HG02623 (cell line): ENCODE measurements around the gene MYL12B.
A peak's percentile ranks its signal among the peaks of the same experiment; 100 is the strongest.
"Not testable (repeated sequence)": the region's sequence is repeated elsewhere in the genome, so short reads cannot be mapped to it uniquely, and the experiment has no call there.

Source experiments
- ATAC-seq: cut with Tn5 transposase; IDR thresholded peaks from one replicate; pipeline ENCODE4 v1.9.1; 2021; ENCODE audit warnings: moderate library complexity; ENCODE audit not compliant: unreplicated experiment

MYL12B gene

DNA sequence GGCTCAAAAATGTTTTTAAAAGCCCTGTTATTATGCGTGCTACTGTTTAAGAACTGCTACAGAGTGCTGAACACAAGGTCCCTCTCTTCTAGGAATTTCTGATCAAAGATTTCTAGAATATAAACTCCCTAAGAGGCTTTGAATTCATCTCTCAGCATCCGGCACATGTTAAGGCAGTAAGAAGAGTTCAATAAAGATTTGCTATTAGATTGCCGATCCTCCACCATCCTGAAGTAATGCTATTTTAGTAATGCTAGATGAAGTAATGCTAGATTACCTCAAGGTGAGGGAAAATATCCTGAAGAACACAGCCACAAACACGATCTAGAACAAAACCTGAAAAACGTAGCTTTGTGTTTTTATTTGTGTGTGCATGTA, 949 bp upstream of the MYL12B start:
- no peak for ATAC-seq

GRCh38 chr18:3262234-3263131, 550 bp downstream of the MYL12B start:
- ATAC-seq: peak; percentile 27

DNA sequence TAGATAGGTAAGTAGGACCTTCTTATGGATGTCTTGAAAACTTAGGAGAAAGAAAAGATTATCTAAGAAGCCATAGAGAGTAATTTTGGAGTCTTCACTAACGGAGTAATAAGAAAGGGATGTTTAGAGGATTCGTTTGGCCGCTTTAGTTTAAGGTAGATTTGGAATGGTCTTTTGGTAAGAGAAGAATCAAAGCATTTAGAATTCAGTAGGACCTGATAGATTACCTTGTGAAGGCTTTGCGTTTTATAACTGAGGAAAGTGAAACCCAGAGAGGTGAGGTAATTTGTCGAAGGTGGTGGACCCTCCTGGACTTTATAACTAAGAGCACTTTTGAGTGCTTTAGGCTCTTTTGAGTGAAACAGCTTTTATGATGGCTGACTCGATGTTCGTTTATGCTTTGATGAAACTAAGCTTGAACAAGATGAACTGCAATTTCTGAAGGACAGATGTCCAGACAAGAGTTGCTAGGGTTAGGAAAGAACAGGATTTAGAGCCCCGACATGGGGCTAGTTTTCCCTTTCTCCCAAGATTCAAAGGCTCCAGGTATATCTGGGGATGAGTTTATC, 1.3 kb downstream of the MYL12B start:
- ATAC-seq: no peak

- ATAC-seq: no peak
Observed at GRCh38 chr18:3264362-3264761, 2.4 kb downstream of the MYL12B start.

- no peak for ATAC-seq
Observed at GRCh38 chr18:3265564-3266033, 3.7 kb downstream of the MYL12B start.

- no peak for ATAC-seq
Observed at GRCh38 chr18:3266062-3266608, 4.2 kb downstream of the MYL12B start.

- no peak for ATAC-seq
Observed at GRCh38 chr18:3268306-3268705, 6.4 kb downstream of the MYL12B start.

DNA sequence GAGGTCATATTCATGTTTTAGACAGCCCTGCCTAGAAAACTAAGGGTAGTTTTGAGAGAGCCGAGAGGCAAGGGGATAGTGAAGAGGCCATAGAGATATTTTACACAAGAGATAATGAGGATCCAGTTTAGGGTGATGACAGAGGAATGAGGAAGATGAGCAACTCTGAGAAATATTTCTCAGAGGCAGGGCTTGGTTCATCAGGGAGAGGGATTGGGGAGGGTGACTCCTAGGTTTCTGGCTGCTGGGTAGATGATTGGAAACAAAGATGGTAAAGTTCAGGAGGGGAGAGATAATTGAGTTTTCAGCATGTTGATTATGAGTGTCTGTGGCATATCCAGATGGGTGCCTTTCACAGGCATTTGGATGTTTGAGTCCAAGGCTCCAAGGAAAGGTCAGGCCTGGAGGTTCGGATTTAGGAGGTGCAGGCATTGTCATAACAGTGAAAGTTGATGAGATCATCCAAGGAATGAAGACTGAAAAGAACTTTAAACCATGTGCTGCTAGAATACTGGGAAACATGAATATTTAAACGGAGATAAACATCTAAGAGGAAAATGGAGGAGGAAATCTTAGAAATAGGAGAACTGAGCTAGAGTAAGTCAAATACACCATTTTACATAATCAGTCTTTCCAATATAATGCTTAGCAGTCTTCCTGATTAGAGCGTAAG, 7.4 kb downstream of the MYL12B start:
- ATAC-seq: no peak

- ATAC-seq: no peak
Observed at GRCh38 chr18:3269914-3270299, 8.0 kb downstream of the MYL12B start.

- ATAC-seq: no peak
Observed at GRCh38 chr18:3273042-3273441, 11.1 kb downstream of the MYL12B start.

- ATAC-seq: not testable (repeated sequence)
Observed at GRCh38 chr18:3277643-3278213, 15.8 kb downstream of the MYL12B start.

DNA sequence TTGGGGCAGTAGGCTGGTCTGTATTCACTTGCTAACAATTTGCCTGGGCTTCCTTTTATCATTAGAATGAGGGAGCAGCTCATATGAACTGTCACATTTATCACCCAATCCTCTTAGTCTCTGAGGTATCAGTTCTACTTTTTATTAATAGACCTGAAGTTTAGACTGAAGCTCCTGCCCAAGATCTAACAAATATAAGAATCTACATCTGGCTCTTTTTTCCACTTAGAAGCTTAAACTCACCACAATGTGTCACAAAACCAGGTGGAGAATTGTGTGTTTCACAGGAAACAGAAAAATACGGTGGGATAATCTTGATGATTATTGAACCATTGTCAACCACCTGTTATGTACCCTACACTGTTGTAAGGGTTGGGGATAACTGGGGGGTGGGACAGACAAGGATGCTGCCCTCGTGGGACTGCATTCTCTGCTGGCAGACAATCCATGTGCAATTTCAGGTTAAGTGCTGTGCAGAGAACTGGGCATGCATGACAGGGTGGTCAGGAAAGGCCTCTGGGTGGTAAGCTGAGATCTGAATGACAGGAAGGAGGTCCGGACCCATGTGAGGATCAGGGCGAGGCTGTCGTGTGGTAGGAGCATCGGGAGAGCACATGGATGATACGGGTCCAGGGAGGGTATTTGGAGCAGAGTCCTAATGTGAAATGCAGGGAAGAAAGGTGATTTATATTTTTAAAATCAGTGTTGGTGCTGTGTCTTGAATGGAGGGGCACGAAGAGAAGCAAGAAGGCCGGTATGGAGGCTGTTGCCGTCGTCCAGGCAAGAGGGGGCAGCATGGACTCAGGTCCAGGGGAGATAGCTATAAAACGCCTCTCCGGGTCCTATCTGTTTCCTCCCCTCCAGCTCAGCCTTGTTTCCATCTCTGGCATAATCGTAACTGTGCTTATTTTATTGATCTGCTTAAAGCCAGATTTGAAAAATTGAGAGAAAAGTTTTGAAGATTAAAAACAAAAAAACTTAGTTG, 17.6 kb downstream of the MYL12B start:
- ATAC-seq: peak; percentile 82

- ATAC-seq: no peak
Observed at GRCh38 chr18:3281456-3282400, 19.8 kb downstream of the MYL12B start.

- ATAC-seq: no peak
Observed at GRCh38 chr18:3283253-3283863, 21.4 kb downstream of the MYL12B start.

- ATAC-seq: no peak
Observed at GRCh38 chr18:3283908-3284307, 22.0 kb downstream of the MYL12B start.

DNA sequence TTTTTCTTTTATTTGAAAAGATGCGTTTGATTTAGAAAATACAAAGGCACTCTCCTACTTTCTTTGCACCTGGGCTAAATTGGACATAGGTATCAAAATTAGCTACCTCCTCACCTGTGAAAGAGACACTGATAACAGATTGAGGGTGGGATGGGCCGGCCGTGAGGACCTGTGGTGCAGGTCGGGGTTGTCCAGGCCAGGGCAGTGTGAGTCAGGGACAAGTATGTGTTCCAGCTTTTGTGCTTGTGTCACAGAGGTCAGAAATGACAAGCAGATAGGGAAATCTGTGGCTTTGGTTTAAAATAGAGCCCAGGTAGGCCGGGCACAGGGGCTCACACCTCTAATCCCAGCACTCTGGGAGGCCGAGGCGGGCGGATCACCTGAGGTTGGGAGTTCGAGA, 22.6 kb downstream of the MYL12B start:
- ATAC-seq: no peak

- ATAC-seq: no peak
Observed at GRCh38 chr18:3286159-3286558, 24.2 kb downstream of the MYL12B start.

DNA sequence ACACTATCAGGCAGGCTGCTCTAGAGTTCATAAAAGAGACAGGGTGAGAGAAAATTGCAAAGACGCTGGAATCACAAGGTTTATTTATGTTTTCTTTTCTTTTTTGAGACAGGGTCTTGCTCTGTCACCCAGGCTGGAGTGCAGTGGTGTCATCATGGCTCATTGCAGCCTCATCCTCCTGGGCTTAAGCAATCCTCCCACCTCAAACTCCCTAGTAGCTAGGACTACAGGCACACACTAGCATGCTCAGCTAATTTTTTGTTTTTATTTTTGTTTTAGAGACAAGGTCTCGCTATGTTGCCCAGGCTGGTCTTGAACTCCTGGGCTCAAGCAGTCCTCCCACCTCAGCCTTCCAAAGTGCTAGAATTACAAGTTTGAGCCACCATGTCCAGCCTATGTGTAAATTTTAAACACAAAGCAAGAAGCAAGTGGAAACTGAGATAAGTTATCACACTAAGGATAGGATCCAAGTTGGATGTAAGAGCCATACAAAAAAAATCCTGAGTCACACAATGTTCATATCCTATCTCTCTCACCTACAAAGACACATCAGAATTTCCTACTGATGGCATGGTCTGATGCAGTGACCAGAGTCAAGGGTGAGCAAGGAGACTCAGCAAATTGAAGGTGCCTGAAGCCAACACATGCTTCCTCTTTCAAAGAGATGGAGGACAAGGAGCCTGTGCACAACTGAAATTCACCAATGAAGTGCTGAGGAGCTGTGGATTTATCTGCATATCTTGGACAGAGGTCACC, 31.4 kb downstream of the MYL12B start:
- ATAC-seq: no peak
